ENCODE data around the gene CAMKMT.

Gene CAMKMT

DNA sequence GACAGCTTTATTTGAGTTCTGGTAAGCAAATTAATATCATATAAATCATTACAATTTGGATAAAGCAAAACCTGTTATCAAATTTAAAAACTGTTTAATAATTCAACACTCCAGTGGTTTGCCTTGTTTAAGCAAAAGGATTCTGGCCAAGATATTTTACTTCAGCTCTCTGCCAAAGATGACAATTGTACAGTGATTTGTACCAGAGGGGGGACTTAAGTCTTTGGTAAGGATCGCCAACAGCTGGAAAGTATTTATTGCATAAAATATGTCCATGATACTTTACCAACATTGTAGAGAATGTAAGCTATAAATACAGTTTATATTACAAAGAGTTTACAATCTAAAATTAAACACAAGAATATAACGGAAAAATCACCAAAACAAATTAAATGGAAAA lies 14.2 kb upstream of the CAMKMT start:
- DNase-seq (ENCODE audit: insufficient read length, low spot score) (no peak), FAIRE-seq (no peak)
- no peak for TF ChIP-seq CTCF (IDR thresholded peaks at IDR 0.05; ENCODE audit: insufficient read depth, missing control alignments)

DNA sequence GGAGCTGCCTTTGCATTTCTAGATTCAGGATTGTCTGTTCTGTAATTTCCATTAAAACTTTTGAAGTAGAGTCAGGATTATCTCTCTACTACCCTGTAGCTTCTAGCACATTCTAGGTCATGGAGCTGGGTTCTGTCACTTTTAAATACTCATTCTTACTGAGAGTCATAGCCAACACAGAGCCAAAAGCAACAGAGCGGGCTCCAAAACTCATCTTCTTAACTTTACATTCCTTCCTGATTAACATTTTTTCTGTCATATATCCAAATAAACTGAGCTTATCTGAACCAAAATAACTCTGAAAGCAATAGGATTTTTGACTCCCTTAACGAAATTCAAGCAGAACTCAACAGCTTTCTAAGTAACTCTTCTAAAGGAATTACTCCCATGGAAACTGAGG lies 13.3 kb upstream of the CAMKMT start:
- no peak for TF ChIP-seq CTCF (IDR thresholded peaks at IDR 0.05; ENCODE audit: insufficient read depth, missing control alignments)
- FAIRE-seq (no peak), DNase-seq (ENCODE audit: insufficient read length, low spot score) (no peak)

- no peak for FAIRE-seq
- TF ChIP-seq CTCF (IDR thresholded peaks at IDR 0.05; ENCODE audit: insufficient read depth, missing control alignments): no peak
- no peak for DNase-seq (ENCODE audit: insufficient read length, low spot score)
These were observed 12.2 kb upstream of the CAMKMT start for GRCh38 chr2:44349506-44349905.

- TF ChIP-seq CTCF (IDR thresholded peaks at IDR 0.05; ENCODE audit: insufficient read depth, missing control alignments): no peak
- FAIRE-seq (no peak), DNase-seq (ENCODE audit: insufficient read length, low spot score) (no peak)
These were observed 10.7 kb upstream of the CAMKMT start for GRCh38 chr2:44351088-44351487.

DNA sequence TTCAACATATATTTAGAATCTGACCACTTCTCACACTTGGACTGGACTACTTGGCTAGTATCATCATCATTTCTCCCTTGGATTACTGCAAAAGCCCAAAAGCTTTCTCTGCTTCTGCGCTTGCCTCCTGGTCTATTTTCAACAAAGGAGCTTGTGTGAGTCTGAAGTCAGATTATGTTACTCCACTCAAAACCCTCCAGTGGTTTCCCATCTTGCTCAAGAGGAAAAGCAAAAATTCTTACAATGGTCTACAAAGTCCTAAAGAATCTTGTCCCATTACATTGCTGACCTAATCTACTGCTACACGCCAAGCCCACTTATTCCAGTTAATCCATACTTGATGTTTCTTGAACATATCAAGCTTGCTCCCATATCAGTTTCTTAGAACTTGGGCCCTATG lies 10.1 kb upstream of the CAMKMT start:
- TF ChIP-seq CTCF (IDR thresholded peaks at IDR 0.05; ENCODE audit: insufficient read depth, missing control alignments): no peak
- FAIRE-seq (no peak), DNase-seq (ENCODE audit: insufficient read length, low spot score) (no peak)

GRCh38 chr2:44352510-44352909 lies 9.2 kb upstream of the CAMKMT start:
- FAIRE-seq: no peak
- DNase-seq (ENCODE audit: insufficient read length, low spot score): no peak
- no peak for TF ChIP-seq CTCF (IDR thresholded peaks at IDR 0.05; ENCODE audit: insufficient read depth, missing control alignments)

GRCh38 chr2:44354761-44355160 lies 7.0 kb upstream of the CAMKMT start:
- no peak for FAIRE-seq
- no peak for DNase-seq (ENCODE audit: insufficient read length, low spot score)
- no peak for TF ChIP-seq CTCF (IDR thresholded peaks at IDR 0.05; ENCODE audit: insufficient read depth, missing control alignments)

Data from D721Med (cell line).